Ishikawa (cell line): Measurements from ENCODE around the gene SLC39A6.
A peak's percentile ranks its signal among the peaks of the same experiment; 100 is the strongest.

Experiments used
- CEBPB ChIP-seq: IDR thresholded peaks from 2 replicates; pipeline ENCODE4 v1.6.1; 2012
- CREB1 ChIP-seq: IDR thresholded peaks from 2 replicates; pipeline ENCODE4 v1.6.1; 2012; ENCODE audit warnings: low read depth
- EGR1 ChIP-seq: IDR thresholded peaks from 2 replicates; pipeline ENCODE4 v1.6.1; 2012
- EP300 ChIP-seq: IDR thresholded peaks from 2 replicates; pipeline ENCODE4 v1.6.1; 2012; ENCODE audit warnings: borderline replicate concordance
- FOXM1 ChIP-seq: IDR thresholded peaks from 2 replicates; pipeline ENCODE4 v1.6.1; 2012; ENCODE audit warnings: low read depth, borderline replicate concordance
- MAX ChIP-seq: IDR thresholded peaks from 2 replicates; pipeline ENCODE4 v1.6.1; 2012
- NFIC ChIP-seq: IDR thresholded peaks from 2 replicates; pipeline ENCODE4 v1.6.1; 2012
- RAD21 ChIP-seq: IDR thresholded peaks from 2 replicates; pipeline ENCODE4 v1.6.1; 2012; ENCODE audit warnings: low read depth
- REST ChIP-seq: IDR thresholded peaks from 2 replicates; pipeline ENCODE4 v1.6.1; 2012; ENCODE audit warnings: low read depth, mild to moderate bottlenecking
- TAF1 ChIP-seq: IDR thresholded peaks from 2 replicates; pipeline ENCODE4 v1.6.1; 2012; ENCODE audit warnings: low read depth, mild to moderate bottlenecking
- TCF12 ChIP-seq: IDR thresholded peaks from 2 replicates; pipeline ENCODE4 v1.6.1; 2012; ENCODE audit warnings: low read depth
- TEAD4 ChIP-seq: IDR thresholded peaks from 2 replicates; pipeline ENCODE4 v1.6.1; 2012
- USF1 ChIP-seq: IDR thresholded peaks from 2 replicates; pipeline ENCODE4 v1.6.1; 2012
- YY1 ChIP-seq: IDR thresholded peaks from 2 replicates; pipeline ENCODE4 v1.6.1; 2012; ENCODE audit warnings: low read depth
- ZBTB7A ChIP-seq: IDR thresholded peaks from 2 replicates; pipeline ENCODE4 v1.6.1; 2012; ENCODE audit warnings: low read depth

Gene SLC39A6

GRCh38 chr18:36099311-36099710, 29.8 kb downstream of the SLC39A6 start:
- TF ChIP-seq CEBPB: no peak
- no peak for TF ChIP-seq TAF1
- no peak for TF ChIP-seq EP300
- no peak for TF ChIP-seq USF1
- TF ChIP-seq CREB1: no peak
- no peak for TF ChIP-seq EGR1
- TF ChIP-seq YY1: no peak
- no peak for TF ChIP-seq TCF12
- no peak for TF ChIP-seq REST
- TF ChIP-seq MAX: no peak
- no peak for TF ChIP-seq NFIC
- TF ChIP-seq RAD21: no peak
- no peak for TF ChIP-seq FOXM1
- no peak for TF ChIP-seq ZBTB7A
- TF ChIP-seq TEAD4: no peak

- TF ChIP-seq EP300 (no peak), MAX (no peak), YY1 (no peak), CREB1 (no peak), REST (no peak), CEBPB (no peak), EGR1 (no peak)
These were observed 32.2 kb downstream of the SLC39A6 start for GRCh38 chr18:36096955-36097354.

- no peak for TF ChIP-seq TCF12
- TF ChIP-seq RAD21: peak; percentile 79
These were observed 33.1 kb downstream of the SLC39A6 start for GRCh38 chr18:36095936-36096519.

- TF ChIP-seq CEBPB (no peak), TAF1 (no peak), CREB1 (no peak)
These were observed 34.7 kb downstream of the SLC39A6 start for GRCh38 chr18:36094431-36094830.

- no peak for TF ChIP-seq CREB1
- TF ChIP-seq FOXM1: no peak
- TF ChIP-seq EP300: no peak
- TF ChIP-seq YY1: no peak
These were observed 40.1 kb downstream of the SLC39A6 start for GRCh38 chr18:36089001-36089400.

GRCh38 chr18:36088256-36088655, 40.9 kb downstream of the SLC39A6 start:
- no peak for TF ChIP-seq FOXM1
- TF ChIP-seq TEAD4: no peak
- TF ChIP-seq NFIC: no peak
- TF ChIP-seq MAX: no peak
- no peak for TF ChIP-seq EGR1
- no peak for TF ChIP-seq RAD21
- no peak for TF ChIP-seq USF1
- no peak for TF ChIP-seq CREB1

GRCh38 chr18:36086186-36086585, 43.0 kb downstream of the SLC39A6 start:
- TF ChIP-seq RAD21 (no peak), CREB1 (no peak), TAF1 (no peak)

- TF ChIP-seq NFIC (no peak), EP300 (no peak), TCF12 (no peak), FOXM1 (no peak), ZBTB7A (no peak), CEBPB (no peak), TAF1 (no peak), USF1 (no peak), YY1 (no peak), RAD21 (no peak), MAX (no peak), TEAD4 (no peak), REST (no peak), EGR1 (no peak), CREB1 (no peak)
These were observed 43.9 kb downstream of the SLC39A6 start for GRCh38 chr18:36085195-36085594.
